ENCODE measurements around the gene ANKRD53. TPM values are rescaled to one million over a fixed set of nuclear protein-coding genes. Genes with fewer than 3 reads are reported as not detected.

Gene ANKRD53
- total and polyA plus RNA-seq, 2 donors (not counting 3 experiments of a cell fraction or from before 2014, with no cell fraction given) = 1.3 to 1.4 TPM

GRCh38 chr2:70942396-70943204, 35.8 kb upstream of the ANKRD53 start:
- dilution Hi-C loops (cut with MboI; ENCODE audit: extremely low pct_ligation_motif_present, low sequenced_read_pairs) = no loop called here
- H2AFZ ChIP-seq (ENCODE audit: low read depth, low read length) = no peak overlapping the region
- FAIRE-seq (no peak), DNase-seq (ENCODE audit: low read depth, low spot score) (no peak)
- ChIA-PET CTCF (interaction anchor here (1.4 to 1.9 kb wide), 3 partner anchors 22 to 153 kb away, joined by 4 to 8 read pairs (median 4); no protein-coding TSS in a partner anchor), POLR2A (no interaction called here)
- no peak overlapping the region for H3K9ac ChIP-seq (replicated peaks; ENCODE audit: extremely low read depth, insufficient read depth, low read length)
- H3K4me3 ChIP-seq (replicated peaks in 1 of 3; ENCODE audit: insufficient read depth in 1 of 3, low read depth in 1 of 3, low read length in 3 of 3) = no peak overlapping the region
- intact Hi-C loops (cut with micrococcal nuclease) = no loop called here
- H3K9me3 ChIP-seq (replicated peaks; ENCODE audit: control insufficient read depth, insufficient read depth, low read length) = no peaks in the 10 kb centered on the region
- no peaks in the 10 kb centered on the region for H3K36me3 ChIP-seq (ENCODE audit: control insufficient read depth in 2 of 2, extremely low read depth in 1 of 2, insufficient read depth in 2 of 2, low read length in 2 of 2)
- peaks cover 6% of the 10 kb centered on the region for H3K4me1 ChIP-seq (ENCODE audit: control insufficient read depth, extremely low read depth, insufficient read depth, low read length)
- no TSS peak for BruUV-seq (replicated peaks)
- H3K27me3 ChIP-seq (ENCODE audit: control insufficient read depth in 2 of 2, insufficient read depth in 2 of 2, low read length in 2 of 2) = peaks cover 0 to 2% of the 10 kb centered on the region in 2 experiments
- H3K9me1 ChIP-seq (replicated peaks; ENCODE audit: control insufficient read depth, extremely low read depth, insufficient read depth, low read length) = no peaks in the 10 kb centered on the region
- H3K4me2 ChIP-seq (ENCODE audit: insufficient read depth, low read length) = no peak overlapping the region
- no peaks in the 10 kb centered on the region for H3K79me2 ChIP-seq (ENCODE audit: control insufficient read depth, insufficient read depth, low read length)
- no peaks in the 10 kb centered on the region for H4K20me1 ChIP-seq (replicated peaks; ENCODE audit: control insufficient read depth, extremely low read depth, insufficient read depth, low read length)
- no peak overlapping the region for H3K27ac ChIP-seq (ENCODE audit: insufficient read depth, low read depth, low read length)
- TF ChIP-seq FOS (IDR thresholded peaks at IDR 0.05; ENCODE audit: borderline replicate concordance, insufficient read depth, low read length) = no peak
- TF ChIP-seq EZH2 (IDR thresholded peaks at IDR 0.05; ENCODE audit: borderline replicate concordance, low read depth, low read length, severe bottlenecking) = no peak
- TF ChIP-seq JUN (IDR thresholded peaks at IDR 0.05; ENCODE audit: borderline replicate concordance, insufficient read depth, insufficient read length, low read depth) = no peak
- TF ChIP-seq POLR2AphosphoS5 (IDR thresholded peaks at IDR 0.05; ENCODE audit: insufficient read depth, low read depth, low read length) = no peak
- no peak for TF ChIP-seq GATA2 (IDR thresholded peaks at IDR 0.05; ENCODE audit: insufficient read depth, insufficient read length, low read depth, low read length)
- no peak for TF ChIP-seq CTCF (IDR thresholded peaks at IDR 0.05; ENCODE audit: extremely low read depth in 1 of 2, insufficient read depth in 1 of 2, low read depth in 1 of 2, low read length in 2 of 2)
- TF ChIP-seq POLR2A (IDR thresholded peaks at IDR 0.05; ENCODE audit: low read depth, low read length) = no peak
- TF ChIP-seq, protein P1, sequence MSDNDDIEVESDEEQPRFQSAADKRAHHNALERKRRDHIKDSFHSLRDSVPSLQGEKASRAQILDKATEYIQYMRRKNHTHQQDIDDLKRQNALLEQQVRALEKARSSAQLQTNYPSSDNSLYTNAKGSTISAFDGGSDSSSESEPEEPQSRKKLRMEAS (IDR thresholded peaks at IDR 0.05; ENCODE audit: insufficient read depth, insufficient read length) = no peak
- no peak for TF ChIP-seq MYC (IDR thresholded peaks at IDR 0.05; ENCODE audit: low read depth, low read length)

Measured in endothelial cell of umbilical vein (primary cell).